HL-60/S4 treated with retinoic acid at 250 ng/mL for 4 days and 3 days (cell line): ENCODE measurements around the gene DPYSL4.

ENCODE experiments used
- in situ Hi-C: fragments of 300-500 bp; cut with MboI; formaldehyde crosslinking; loops from 2 replicates; pipeline ENCODE4 v1.7.0; 2022; ENCODE audit warnings: low sequenced_read_pairs

DPYSL4 gene

DNA sequence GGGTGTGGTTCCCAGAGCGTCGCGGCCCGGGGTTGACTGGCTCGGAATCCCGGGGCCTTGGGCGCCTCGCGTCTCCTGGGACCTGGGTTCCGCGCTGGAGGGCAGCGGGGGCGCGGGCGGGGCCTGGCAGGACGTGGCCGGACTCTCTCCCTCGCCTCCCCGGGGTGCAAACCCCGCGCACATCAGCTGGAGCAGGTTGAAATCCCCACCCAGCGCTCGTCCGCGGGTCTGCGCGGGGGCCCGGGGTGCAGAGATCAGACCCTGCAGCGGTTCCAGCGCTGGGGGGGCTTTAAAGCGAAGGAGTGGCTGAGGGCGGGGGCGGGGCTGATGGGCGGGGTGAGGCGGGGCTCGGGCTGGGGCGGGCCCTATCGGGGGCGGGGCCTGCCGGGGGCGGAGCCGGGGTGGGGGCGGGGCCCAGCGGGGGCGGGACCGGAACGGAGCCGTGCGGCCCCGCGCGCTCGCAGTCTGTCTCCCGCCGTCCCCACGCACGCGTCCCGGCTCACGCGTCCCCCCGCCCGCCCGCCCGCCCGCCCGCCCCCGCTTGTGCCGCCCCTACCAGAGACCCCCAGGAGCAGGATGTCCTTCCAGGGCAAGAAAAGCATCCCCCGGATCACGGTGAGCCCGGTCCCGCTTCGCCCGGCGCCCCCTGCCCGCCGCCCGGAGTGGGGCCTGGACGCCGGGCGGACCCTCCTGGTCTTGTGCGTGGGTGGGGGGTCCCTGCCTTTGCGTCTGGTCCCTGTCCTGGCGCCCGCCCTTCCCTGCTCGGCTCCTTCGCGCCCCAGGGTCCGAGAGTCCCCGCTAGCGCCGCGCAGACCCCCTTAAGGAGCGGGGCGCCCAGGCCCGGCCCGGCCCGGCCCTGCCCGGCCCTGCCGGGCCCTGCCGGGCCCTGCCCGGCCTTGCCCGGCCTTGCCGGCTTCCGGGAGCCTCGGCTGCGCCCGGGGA, at the start of gene DPYSL4:
DPYSL4 (plus strand) TSS at position 461 of the 942 bp plus-strand sequence; CDS start at position 577, 116 bp downstream.
- in situ Hi-C loops: no loop called here

DNA sequence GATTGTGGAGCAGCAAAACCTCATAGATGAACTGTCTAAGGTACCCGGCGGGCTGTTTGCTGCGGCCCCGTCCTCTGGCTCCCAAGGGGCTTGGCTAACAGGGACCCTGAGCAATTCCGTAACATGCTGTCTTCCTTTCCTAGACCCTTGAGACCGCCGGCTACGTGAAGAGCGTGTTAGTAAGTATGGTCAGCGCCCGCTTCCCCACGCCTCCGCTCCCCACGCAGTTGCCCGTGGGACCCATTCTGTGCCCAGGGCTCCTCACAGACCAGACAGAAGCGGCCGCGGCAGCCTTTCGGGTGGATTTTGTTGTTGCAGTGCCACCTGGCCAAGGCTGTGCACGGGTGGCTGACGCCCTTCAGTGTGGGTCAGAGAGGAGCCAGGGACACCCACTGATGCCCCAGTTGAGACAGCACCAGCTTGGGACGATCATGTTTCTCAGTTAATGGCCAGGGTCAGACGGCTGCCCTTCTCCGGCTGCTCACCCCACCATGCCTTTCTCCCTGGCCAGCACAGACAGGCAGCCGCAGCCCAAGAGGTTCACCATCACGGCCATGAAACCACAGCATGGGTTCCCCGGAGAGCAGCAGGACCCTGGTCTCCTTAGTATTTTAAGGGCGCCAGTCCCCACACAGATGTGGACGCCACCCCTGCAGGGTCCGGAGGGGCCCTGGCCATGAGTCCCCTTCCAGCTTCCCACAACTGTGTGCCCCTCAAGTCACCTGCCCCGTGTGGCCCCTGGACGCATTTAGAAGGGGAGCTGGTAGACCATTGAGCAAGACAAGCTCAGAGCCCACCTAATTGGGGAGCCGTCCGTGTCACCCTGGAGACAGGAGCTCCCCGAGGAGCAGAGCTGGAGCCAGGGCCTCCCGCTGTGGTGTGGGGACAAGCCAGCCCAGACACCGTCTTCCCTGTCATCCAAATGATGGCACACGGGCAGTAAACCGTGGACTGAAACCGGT, 49.4 kb upstream of the DPYSL4 start:
- in situ Hi-C loops: no loop called here

DNA sequence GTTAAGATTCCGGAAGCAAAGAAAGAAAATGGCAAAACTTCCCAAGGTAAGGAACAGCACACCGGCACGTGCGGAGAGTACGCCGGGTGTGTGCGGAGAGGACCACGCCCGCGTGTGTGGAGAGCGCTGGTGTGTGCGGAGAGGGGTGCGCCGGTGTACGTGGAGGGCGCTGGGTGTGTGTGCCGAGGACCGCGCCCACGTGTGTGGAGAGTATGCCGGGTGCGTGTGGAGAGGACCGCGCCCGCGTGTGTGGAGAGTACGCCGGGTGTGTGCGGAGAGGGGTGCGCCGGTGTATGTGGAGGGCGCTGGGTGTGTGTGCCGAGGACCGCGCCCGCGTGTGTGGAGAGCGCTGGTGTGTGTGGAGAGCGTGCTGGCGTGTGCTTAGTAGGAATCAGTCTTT, 48.6 kb upstream of the DPYSL4 start:
- in situ Hi-C loops: no loop called here

DNA sequence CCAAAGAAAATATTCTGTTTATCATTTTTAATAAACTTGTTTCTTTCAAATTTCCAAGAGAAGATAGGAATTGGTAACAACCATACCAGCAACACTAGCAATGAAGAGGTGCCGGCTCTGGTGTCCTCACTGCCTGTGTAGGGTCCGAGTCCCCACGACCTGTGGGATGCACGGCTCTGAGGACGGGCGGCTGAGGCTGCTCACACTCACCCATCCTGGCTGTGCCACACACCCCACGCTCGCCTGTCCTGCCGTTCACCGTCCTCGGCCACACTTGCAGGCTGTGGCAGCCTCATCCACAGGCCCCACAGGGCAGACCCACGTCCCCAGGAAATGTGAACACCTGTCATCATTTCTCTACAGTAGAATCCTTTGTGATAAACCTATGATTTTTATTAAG, 48.2 kb upstream of the DPYSL4 start:
- in situ Hi-C loops: no loop called here

DNA sequence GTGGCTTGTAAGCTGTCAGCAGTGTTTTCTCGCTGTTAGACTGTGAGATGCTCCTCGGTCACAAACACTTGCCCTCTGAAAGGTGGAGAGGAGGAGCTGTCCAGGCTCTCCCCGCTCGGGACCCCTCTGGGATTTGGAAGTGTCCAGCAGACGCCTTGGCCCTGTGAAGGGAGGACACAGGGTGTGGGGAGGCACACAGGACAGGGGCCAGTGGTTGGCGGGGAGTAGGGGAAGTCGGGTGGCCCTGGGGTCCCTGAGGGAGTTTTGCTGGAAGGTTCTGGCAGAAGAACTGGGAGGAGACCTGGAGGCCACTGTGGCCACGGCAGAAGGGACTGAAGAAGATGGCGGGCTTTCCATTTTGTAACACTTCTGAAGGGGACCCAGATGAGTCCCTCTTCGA, 47.2 kb upstream of the DPYSL4 start:
- in situ Hi-C loops: no loop called here

DNA sequence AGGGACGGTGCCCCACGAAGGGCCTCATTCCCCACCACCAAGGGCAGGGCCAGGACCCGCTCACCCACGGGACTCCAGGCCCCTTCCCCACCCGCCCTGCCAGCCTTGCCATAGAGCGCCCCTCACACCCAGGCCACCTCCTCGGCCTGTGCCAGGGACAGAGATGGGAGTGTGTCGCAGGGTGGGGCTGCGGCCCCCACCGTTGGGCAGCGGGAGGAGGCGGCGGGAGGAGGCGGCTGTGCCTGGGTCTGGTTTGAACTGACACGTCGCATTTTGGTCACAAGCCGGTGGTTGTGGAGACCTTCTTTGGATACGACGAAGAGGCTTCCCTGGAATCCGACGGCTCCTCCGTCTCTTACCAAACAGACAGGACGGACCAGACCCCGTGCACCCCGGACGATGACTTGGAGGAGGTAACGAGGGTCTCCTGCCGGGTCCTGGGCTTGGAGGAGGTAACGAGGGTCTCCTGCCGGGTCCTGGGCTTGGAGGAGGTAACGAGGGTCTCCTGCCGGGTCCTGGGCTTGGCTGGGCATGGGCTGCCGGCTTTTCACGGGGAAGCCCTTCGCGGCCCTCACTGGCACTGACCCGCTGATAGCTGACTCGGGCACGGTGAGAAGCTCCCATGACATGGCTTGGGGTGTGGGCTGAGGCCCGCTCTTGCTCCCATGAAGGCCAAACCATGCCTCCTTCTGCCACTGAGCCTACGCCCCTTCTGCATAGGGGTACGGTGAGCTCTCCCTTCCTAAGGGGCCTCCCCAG, 46.4 kb upstream of the DPYSL4 start:
- in situ Hi-C loops: no loop called here

DNA sequence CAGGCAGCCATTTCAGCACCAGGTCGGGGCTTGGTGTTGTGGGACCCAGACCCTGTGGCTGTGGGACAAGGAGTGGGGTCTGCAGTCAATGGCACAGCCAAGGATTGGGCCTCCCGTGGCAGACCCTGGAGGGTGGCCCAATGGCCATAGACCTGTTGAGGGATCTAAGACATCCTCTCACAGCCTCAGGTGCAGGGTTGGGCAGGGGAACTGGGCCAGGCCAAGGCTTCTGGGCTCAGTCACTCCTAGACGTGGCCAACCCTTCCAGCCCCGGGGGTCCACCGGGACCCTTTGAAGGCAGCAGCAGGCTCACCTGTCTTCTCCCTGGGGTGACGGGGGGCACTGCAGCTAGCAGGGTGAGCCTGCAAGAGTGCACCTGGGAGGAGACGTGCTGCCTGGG, 45.7 kb upstream of the DPYSL4 start:
- in situ Hi-C loops: no loop called here

DNA sequence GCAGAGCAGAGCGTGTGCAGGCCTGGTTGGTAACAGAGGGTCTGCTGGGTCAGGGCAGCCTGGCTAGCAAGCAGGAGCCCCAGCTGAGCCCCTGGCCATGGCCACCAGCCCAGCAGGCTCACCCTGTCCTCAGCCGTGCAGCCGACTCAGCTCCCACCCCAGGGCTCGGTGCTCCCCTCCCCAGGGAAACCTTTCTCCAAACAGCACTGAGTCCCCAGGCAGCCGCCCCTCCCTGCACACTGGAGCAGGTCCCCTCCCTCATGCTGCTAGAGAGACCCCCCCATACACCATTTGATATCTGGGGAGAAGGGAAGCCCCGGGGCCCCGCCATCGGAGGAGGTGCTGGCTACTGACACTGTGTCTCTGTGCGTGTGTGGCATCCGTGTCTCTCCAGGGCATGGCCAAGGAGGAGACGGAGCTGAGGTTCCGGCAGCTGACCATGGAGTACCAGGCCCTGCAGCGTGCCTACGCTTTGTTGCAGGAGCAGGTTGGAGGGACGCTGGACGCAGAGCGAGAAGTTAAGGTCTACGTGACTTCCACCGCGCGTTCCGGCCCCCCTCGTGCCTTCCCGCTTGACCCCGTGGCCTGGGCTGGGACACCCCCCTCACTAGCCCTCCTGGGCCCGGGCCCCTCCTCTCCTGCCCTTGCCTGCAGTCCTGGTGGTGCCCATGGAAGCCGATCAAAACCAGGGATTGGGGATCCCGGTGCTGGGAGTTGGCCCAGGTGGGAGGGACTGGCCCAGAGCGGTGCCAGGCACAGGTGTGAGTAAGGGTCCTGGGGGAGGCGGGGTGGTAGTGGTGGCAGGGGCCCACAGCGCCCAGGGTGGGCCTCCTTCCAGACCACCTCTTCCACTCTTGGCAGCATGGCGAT, 45.0 kb upstream of the DPYSL4 start:
- in situ Hi-C loops: no loop called here

DNA sequence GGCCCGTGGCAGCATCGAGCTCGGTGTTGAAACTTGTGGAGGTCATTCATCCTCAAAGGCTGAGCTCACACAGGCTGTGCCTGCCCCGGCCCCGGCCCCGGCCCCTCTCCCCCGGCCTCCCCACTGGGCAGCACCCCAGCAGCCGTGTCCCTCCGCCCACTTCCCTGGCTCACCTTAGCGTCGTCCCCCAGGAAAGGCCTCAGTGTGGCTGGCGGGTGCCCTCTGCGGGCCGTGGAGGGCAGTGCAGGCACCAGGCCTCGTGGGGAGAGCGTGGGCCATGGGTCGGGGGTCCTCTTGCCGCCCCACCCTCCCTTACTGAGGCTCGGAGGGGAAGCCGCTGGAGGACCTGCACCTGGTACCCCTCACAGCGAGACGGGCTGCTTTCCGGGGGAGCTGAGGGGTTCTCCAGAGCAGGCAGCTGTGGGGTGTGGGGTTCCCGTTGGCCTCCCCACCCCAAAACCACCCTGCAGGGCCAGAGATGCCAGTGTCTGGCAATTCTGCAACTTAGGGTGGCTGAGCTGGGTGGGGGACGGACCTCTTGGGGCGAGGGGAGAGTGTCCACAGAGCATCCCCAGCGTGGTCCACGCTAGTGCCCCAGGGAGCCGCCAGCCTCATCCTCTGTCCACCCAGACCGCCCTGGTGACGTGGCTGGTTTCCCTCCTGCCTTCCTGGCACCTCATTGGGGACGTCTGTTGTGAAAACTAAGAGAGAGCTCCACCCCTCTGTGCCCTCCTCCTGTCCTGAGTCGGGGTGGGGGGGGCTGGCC, 44.2 kb upstream of the DPYSL4 start:
- in situ Hi-C loops: no loop called here

DNA sequence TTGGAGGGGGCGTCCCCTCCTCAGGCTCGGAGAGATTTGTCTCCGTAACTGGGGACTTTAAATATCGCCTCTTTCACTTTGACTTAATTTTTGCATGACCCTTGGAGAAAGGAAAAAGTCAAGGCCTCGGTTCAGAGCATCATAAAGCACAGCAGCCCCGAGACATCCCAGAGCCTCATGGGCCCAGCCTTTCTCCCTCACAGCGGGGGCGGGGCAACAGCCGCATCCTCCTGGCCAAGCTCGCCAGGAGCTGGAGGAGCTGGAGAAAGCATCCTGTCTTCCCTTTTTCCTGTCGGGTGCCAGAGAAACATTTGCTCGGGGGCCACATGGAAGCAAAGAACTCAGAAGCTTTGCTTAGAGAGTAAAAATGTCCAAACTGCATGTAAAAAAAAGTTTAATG, 43.6 kb upstream of the DPYSL4 start:
- in situ Hi-C loops: no loop called here

DNA sequence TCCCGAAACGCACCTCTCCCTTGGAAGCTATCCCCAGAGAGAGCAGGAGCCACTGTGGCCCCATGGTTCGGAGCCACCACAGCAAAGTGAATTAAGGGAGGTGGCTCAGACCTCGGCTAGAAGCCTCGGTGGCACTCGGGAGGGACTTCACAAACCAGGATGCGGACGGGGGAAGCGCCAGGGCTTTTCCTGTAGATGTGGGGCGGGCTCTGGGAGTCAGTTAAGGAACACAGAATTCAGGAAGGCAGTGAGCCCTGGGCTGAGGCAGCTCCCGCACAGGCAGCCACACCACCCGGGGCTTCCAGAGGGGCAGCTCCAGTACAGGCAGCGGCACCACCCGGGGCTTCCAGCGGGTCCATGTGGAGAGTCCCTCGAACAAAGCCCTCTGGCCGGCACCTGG, 42.7 kb upstream of the DPYSL4 start:
- in situ Hi-C loops: no loop called here

DNA sequence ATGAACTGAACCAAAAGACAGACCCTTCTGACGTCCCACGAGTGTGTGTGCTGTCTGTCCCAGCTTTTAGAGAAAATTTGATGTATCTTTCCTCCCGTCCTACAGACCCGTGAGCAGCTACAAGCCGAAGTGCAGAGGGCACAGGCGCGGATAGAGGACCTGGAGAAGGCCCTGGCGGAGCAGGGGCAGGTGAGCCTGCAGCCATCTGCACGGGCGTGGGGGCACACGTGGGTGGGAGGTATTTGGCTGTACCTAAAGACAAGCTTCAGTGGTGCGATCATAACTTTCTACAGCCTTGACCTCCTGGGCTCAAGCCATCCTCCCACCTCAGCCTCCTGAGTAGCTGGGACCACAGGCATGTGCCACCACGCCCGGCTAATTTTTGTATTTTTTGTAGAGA, 41.7 kb upstream of the DPYSL4 start:
- in situ Hi-C loops: no loop called here

DNA sequence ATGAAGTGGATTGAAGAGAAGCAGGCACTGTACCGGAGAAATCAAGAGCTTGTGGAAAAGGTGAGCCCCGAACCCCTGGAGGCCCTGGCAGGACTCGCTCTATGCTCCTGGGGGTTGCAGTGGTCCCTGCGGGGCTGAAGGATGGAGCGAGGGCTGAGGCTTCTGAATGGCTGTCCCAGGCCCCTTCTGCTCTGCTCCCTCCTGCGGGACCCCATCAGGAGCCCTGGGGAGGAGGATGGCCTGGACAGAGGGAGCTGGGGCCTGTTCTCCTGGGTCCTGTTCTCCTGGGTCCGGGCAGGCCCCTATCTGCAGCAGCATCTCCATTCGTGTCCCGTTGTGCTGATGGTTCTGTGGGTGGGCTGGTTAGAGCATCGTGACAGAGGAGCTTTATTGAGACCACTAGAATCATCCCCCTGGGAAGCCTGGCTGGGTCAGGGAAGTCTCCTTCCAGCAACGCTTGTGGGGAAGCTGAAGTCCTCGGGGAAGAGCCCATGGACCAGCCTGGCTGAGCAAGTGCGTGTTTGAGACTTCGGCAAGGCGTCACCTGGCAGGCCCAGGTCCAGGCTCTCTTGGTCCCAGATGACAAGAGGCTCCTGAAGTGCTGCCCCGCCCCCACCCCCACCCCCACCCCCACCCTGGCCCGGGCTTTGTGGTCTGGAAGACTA, 41.1 kb upstream of the DPYSL4 start:
- in situ Hi-C loops: no loop called here

DNA sequence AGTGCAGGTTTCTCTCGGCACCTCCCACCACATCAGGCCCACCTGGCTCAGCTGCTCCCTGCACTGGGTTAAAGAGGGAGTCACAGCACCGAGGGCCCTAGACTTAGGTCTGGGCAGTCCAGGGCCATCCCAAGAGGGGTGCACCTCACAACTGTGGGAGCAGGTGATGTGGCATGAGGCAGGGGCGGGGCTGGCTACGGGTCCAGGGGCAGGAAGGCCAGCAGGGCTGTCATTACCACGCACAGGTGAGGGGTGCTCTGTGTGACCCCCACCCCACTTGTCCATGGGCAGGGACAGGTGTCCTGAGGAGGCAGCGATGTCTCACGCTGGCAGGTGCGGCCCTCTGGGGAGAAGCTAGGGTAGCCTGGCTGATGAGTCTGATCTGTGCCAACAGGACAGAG, 40.5 kb upstream of the DPYSL4 start:
- in situ Hi-C loops: no loop called here

DNA sequence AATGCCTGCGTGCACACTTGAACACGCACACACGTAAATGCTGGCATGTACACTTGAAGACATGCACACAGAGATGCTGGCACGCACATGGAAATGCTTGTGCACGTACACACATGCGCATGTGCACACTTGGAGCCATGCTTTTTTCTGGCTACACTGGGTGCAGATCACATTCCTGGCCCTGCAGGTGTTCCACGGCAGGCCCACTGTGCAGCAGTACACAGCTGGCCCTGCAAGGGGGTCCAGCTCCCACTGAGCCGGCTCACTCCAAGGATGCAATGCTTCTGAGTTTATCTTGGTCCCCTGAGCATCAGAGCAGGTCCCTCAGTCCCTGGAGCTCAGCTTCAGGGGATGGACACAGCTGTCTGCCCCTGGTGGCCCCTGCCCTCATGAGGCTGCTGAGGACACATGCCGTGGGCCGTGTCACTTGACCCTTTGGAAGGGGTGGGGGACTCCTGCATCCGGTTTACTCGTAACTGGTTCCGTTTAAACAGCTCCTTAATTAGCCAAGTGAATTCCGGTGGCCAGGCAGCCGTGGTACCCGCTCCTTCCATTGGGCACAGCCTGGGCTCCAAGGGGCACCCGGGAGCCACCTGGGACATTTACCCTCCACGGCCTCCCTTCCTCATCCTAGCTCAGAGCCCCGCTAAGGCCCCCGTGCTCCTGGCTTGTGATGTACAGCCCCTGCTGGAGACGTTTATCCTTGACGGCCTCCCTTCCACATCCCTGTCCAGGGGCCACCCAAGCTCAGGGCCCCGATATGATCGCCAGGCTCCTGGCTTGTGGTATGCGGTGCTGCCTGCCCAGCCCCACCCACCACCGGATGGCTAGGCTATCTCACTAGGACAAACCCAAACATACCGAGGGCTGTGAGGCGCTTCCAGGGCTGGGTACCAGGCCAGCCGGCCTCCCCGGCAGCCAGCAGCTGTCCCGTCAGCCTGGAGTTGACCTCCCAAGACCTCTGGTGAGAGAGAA, 39.5 kb upstream of the DPYSL4 start:
- in situ Hi-C loops: no loop called here

DNA sequence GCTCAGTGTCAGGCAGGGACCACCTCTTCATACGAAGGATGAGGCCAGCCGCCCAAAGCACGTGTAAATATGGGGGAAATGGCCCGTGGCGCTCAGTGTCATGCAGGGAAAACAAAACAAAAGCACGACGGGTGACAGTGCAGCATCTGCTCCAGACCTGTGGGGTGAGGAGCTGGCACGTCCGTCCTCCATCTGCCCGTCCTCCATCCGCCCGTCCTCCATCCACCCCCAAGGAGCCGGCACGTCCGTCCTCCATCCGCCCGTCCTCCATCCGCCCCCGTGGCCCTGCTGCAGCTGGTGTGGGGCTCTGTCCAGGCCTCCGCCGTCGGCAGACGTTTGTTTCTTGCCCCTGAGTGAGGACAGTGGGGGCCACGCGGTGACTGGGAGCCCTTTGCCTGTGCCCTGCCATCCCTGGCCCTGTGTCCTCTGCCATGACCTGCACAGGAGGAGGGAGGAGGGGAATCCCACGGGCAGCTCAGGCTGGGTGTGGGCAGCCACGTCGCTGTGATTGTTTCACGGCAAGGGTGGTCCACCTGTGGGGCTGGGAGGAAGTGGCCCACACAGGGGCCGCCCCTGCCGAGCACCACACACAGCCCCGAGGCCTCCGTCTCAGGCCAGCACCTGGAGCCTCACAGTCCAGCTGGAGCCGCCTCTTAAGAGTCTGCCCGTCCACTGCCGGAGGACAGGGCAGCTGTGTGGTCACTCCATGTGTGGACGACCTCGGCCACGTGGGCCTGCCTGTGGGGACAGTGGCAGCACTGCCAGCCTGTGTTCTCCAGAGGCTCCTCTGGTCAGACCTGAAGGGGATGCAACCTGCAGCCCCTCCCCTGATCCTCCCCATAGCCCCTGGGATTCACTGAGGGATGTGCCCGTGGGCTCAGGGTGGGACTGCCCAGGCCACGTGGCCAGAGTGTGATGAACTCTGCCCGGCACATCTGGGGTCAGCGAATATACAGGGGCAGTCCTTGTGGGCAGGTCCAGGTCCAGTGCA, 38.2 kb upstream of the DPYSL4 start:
- in situ Hi-C loops: no loop called here
